Epidermal melanocyte (primary cell): ENCODE measurements around the gene DPH5.

ENCODE experiments used
- DNase-seq: peaks from one replicate; pipeline ENCODE4 v3.0.0; 2011; ENCODE audit warnings: low spot score; ENCODE audit not compliant: insufficient read length

The DPH5 gene

GRCh38 chr1:100943533-100943932 is 82.1 kb downstream of the DPH5 start:
- no peak for DNase-seq

- no peak for DNase-seq
Measured at GRCh38 chr1:100942304-100943046, 83.1 kb downstream of the DPH5 start.

GRCh38 chr1:100941580-100942216 is 83.9 kb downstream of the DPH5 start:
- DNase-seq, result no peak

- DNase-seq, result no peak
Measured at GRCh38 chr1:100941098-100941527, 84.5 kb downstream of the DPH5 start.
